Keratinocyte (primary cell): ENCODE data around the gene TAS1R3. TPM values are rescaled to one million over a fixed set of nuclear protein-coding genes. Genes with fewer than 3 reads are reported as not detected.
A peak's percentile ranks its signal among the peaks of the same experiment; 100 is the strongest.

Experiments used
- DNase-seq: peaks from one replicate; pipeline ENCODE4 v3.0.0-alpha.2; 2011; ENCODE audit warnings: low read depth, missing footprints, low spot score
- FAIRE-seq: peaks from 2 replicates; lab custom pipeline; 2011; peaks lifted over from hg19 to GRCh38; lab: Jason Lieb, UNC
- H2AFZ ChIP-seq: 2 replicates; pipeline ENCODE4 v1.6.0; 2012; ENCODE audit warnings: low read length, control low read depth, inconsistent platforms; ENCODE audit not compliant: control insufficient read depth
- H3K27ac ChIP-seq: 2 replicates; pipeline ENCODE4 v1.5.1; 2011; ENCODE audit warnings: low read length; ENCODE audit not compliant: control insufficient read depth, insufficient read depth
- H3K27me3 ChIP-seq: 3 replicates; pipeline ENCODE4 v1.6.0; 2011; ENCODE audit warnings: low read length; ENCODE audit not compliant: control insufficient read depth, insufficient read depth; ENCODE audit errors: extremely low read depth
- H3K36me3 ChIP-seq, 2 experiments: 2 replicates in 1 of 2; 3 replicates in 1 of 2; pipeline ENCODE4 v1.5.1; 2011; ENCODE audit warnings: low read length in 2 of 2, mild to moderate bottlenecking in 1 of 2; ENCODE audit not compliant: control insufficient read depth in 2 of 2, insufficient read depth in 2 of 2; ENCODE audit errors: extremely low read depth in 1 of 2
- H3K4me1 ChIP-seq: 3 replicates; pipeline ENCODE4 v1.5.1; 2011; ENCODE audit warnings: low read length; ENCODE audit not compliant: control insufficient read depth, insufficient read depth; ENCODE audit errors: extremely low read depth
- H3K4me2 ChIP-seq: 3 replicates; pipeline ENCODE4 v1.6.0; 2011; ENCODE audit warnings: low read depth, low read length; ENCODE audit not compliant: control insufficient read depth, insufficient read depth; ENCODE audit errors: extremely low read depth
- H3K4me3 ChIP-seq, 3 experiments: fragments of 200-600 bp in 1 of 3; sonication (generic) in 1 of 3; 2 replicates in 2 of 3; 3 replicates in 1 of 3; pipeline ENCODE4 v1.5.1; 2011 to 2016; ENCODE audit warnings: low read length in 3 of 3, mild to moderate bottlenecking in 3 of 3, control low read depth in 2 of 3, inconsistent platforms in 1 of 3, low read depth in 1 of 3, mixed read lengths in 1 of 3, mixed run types in 1 of 3, moderate library complexity in 1 of 3; ENCODE audit not compliant: control insufficient read depth in 2 of 3, insufficient read depth in 2 of 3; ENCODE audit errors: extremely low read depth in 1 of 3
- H3K79me2 ChIP-seq: 2 replicates; pipeline ENCODE4 v1.6.0; 2012; ENCODE audit warnings: low read length; ENCODE audit not compliant: control insufficient read depth, insufficient read depth
- H3K9ac ChIP-seq: 3 replicates; pipeline ENCODE4 v1.6.0; 2011; ENCODE audit warnings: low read length; ENCODE audit not compliant: control insufficient read depth, insufficient read depth; ENCODE audit errors: extremely low read depth
- H3K9me1 ChIP-seq: 3 replicates; pipeline ENCODE4 v1.6.0; 2011; ENCODE audit warnings: low read length; ENCODE audit not compliant: control insufficient read depth, insufficient read depth; ENCODE audit errors: extremely low read depth
- H3K9me3 ChIP-seq: 2 replicates; pipeline ENCODE4 v1.5.1; 2012; ENCODE audit warnings: low read depth, low read length; ENCODE audit not compliant: control insufficient read depth
- H4K20me1 ChIP-seq: 3 replicates; pipeline ENCODE4 v1.6.0; 2011; ENCODE audit warnings: low read length; ENCODE audit not compliant: control insufficient read depth, insufficient read depth; ENCODE audit errors: extremely low read depth
- EZH2 ChIP-seq: IDR thresholded peaks from one replicate; pipeline ENCODE4 v1.6.1; 2012; ENCODE audit warnings: inconsistent platforms, mild to moderate bottlenecking, low read length, moderate library complexity
- dilution Hi-C: fragments of 300-500 bp; cut with MboI; formaldehyde crosslinking; loops from one replicate; pipeline ENCODE4 v1.7.0; 2020; ENCODE audit warnings: low sequenced_read_pairs; ENCODE audit not compliant: extremely low pct_ligation_motif_present
- polyA plus RNA-seq, 5 experiments: library from polyadenylated mRNA; depleted of rRNA in 3 of 5; stranded (reverse) in 3 of 5; stranded (forward) in 1 of 5; unstranded in 1 of 5; fragments of >200 nt; gene quantifications; 1 replicate in 1 of 5; 2 replicates in 3 of 5; 3 replicates in 1 of 5; pipeline versions ENCODE4 v1.2.1 to v1.2.3, GENCODE V29; 2011 to 2012; ENCODE audit warnings: missing spikeins in 2 of 5, low read depth in 1 of 5, low replicate concordance in 1 of 5
- TF ChIP-seq, protein P1 (sequence below), 3 experiments: IDR thresholded peaks in 1 of 3; conservative IDR thresholded peaks in 1 of 3; optimal IDR thresholded peaks in 1 of 3; 2 replicates in 2 of 3; 3 replicates in 1 of 3; pipeline versions ENCODE3 to v1.5.1; 2011; ENCODE audit warnings: low read length in 3 of 3, mild to moderate bottlenecking in 3 of 3, moderate library complexity in 2 of 3, control low read depth in 1 of 3, inconsistent platforms in 1 of 3; ENCODE audit not compliant: insufficient read depth in 2 of 3; ENCODE audit errors: extremely low read depth in 1 of 3

Gene TAS1R3
- polyA plus RNA-seq, 1 donor (not counting 4 experiments of a cell fraction or from before 2014, with no cell fraction given), result 0.04 TPM

GRCh38 chr1:1318131-1318652 lies 12.9 kb upstream of the TAS1R3 start:
- peak overlapping the region; percentile 8 for H3K9ac ChIP-seq
- H3K27ac ChIP-seq, result peak overlapping the region; percentile 57
- H3K9me1 ChIP-seq, result no peaks in the 10 kb centered on the region
- H3K9me3 ChIP-seq, result no peaks in the 10 kb centered on the region
- no peak overlapping the region for H2AFZ ChIP-seq
- FAIRE-seq (peak; percentile 93), DNase-seq (no peak)
- peaks cover 21% of the 10 kb centered on the region for H3K4me1 ChIP-seq
- TF ChIP-seq, protein P1, sequence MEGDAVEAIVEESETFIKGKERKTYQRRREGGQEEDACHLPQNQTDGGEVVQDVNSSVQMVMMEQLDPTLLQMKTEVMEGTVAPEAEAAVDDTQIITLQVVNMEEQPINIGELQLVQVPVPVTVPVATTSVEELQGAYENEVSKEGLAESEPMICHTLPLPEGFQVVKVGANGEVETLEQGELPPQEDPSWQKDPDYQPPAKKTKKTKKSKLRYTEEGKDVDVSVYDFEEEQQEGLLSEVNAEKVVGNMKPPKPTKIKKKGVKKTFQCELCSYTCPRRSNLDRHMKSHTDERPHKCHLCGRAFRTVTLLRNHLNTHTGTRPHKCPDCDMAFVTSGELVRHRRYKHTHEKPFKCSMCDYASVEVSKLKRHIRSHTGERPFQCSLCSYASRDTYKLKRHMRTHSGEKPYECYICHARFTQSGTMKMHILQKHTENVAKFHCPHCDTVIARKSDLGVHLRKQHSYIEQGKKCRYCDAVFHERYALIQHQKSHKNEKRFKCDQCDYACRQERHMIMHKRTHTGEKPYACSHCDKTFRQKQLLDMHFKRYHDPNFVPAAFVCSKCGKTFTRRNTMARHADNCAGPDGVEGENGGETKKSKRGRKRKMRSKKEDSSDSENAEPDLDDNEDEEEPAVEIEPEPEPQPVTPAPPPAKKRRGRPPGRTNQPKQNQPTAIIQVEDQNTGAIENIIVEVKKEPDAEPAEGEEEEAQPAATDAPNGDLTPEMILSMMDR (optimal IDR thresholded peaks at IDR 0.05 in 1 of 3, IDR thresholded peaks at IDR 0.05 in 1 of 3, conservative IDR thresholded peaks at IDR 0.05 in 1 of 3; ENCODE audit: extremely low read depth in 1 of 3, insufficient read depth in 2 of 3, low read length in 3 of 3), result no peak
- TF ChIP-seq EZH2, result no peak
- H4K20me1 ChIP-seq, result peaks cover 13% of the 10 kb centered on the region
- H3K4me3 ChIP-seq, result no peak overlapping the region
- peaks cover 56% of the 10 kb centered on the region for H3K79me2 ChIP-seq
- dilution Hi-C loops, result no loop called here
- H3K36me3 ChIP-seq, result peaks cover 34 to 37% of the 10 kb centered on the region in 2 experiments
- H3K27me3 ChIP-seq, result no peaks in the 10 kb centered on the region
- peak overlapping the region; percentile 56 for H3K4me2 ChIP-seq

GRCh38 chr1:1318777-1319645 lies 12.1 kb upstream of the TAS1R3 start:
- dilution Hi-C loops, result no loop called here
- Histone ChIP-seq H3K4me1 (peaks cover 25% of the 10 kb centered on the region), H3K4me3 (no peak overlapping the region), H3K36me3 (peaks cover 27 to 32% of the 10 kb centered on the region in 2 experiments), H4K20me1 (peaks cover 13% of the 10 kb centered on the region), H2AFZ (no peak overlapping the region), H3K27me3 (no peaks in the 10 kb centered on the region), H3K79me2 (peaks cover 57% of the 10 kb centered on the region), H3K9ac (no peak overlapping the region), H3K4me2 (no peak overlapping the region), H3K27ac (peak overlapping the region; percentile 57), H3K9me3 (no peaks in the 10 kb centered on the region), H3K9me1 (no peaks in the 10 kb centered on the region)
- TF ChIP-seq, protein P1 (optimal IDR thresholded peaks at IDR 0.05 in 1 of 3, IDR thresholded peaks at IDR 0.05 in 1 of 3, conservative IDR thresholded peaks at IDR 0.05 in 1 of 3; ENCODE audit: extremely low read depth in 1 of 3, insufficient read depth in 2 of 3, low read length in 3 of 3), result no peak
- TF ChIP-seq EZH2, result no peak
- DNase-seq (no peak), FAIRE-seq (no peak)
